ENCODE measurements around the gene SNTN.

The SNTN gene

GRCh38 chr3:63674586-63674985 lies 22.1 kb downstream of the SNTN start:
- no peak for DNase-seq (ENCODE audit: low read depth)

GRCh38 chr3:63679186-63679585 lies 26.7 kb downstream of the SNTN start:
- DNase-seq (ENCODE audit: low read depth), result no peak

GRCh38 chr3:63684081-63684480 lies 31.6 kb downstream of the SNTN start:
- no peak for DNase-seq (ENCODE audit: low read depth)

GRCh38 chr3:63685340-63685739 lies 32.9 kb downstream of the SNTN start:
- DNase-seq (ENCODE audit: low read depth), result no peak

GRCh38 chr3:63687278-63688225 lies 35.1 kb downstream of the SNTN start:
- no peak for DNase-seq (ENCODE audit: low read depth)

- no peak for DNase-seq (ENCODE audit: low read depth)
Measured at GRCh38 chr3:63689285-63689684, 36.8 kb downstream of the SNTN start.

GRCh38 chr3:63693351-63693750 lies 40.9 kb downstream of the SNTN start:
- no peak for DNase-seq (ENCODE audit: low read depth)

- no peak for DNase-seq (ENCODE audit: low read depth)
Measured at GRCh38 chr3:63705092-63705645, 52.7 kb downstream of the SNTN start.

- no peak for DNase-seq (ENCODE audit: low read depth)
Measured at GRCh38 chr3:63706321-63707085, 54.0 kb downstream of the SNTN start.

GRCh38 chr3:63707731-63708130 lies 55.3 kb downstream of the SNTN start:
- DNase-seq (ENCODE audit: low read depth), result no peak

GRCh38 chr3:63709576-63709975 lies 57.1 kb downstream of the SNTN start:
- no peak for DNase-seq (ENCODE audit: low read depth)
